Measurements from ENCODE around the gene RNLS.
"Not testable (repeated sequence)": the region's sequence is repeated elsewhere in the genome, so short reads cannot be mapped to it uniquely, and the experiment has no call there.

RNLS gene

DNA sequence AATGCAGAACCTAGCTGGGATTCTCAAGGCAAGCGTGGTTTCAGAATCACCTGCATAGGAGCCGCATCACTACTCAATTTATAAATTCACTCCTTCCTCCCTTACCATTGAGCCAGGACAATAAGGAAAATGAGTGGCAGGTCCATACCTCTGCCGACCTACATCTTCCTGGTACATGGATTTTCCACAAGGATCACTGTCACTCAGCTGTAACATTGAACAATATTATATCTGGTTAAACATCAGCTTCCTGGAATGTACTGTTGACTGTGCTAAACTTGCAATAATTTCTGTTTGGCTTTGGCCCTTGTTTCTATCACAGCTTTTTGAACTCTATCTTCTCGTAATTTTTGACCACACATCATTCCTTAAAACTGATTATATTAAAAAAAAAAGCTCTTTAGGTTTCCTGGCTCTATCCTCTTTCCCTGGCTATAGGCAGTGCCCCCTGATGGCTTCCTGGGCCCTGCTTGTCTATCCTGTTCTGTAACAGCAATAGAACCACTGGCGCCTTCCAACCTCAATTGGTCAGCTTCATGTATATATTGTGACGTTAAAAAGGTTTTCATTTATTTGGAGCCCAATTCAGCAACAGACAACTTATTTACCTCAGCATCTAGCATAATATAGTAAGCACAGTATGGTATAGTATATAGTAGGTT lies 59.2 kb downstream of the RNLS start:
- DNase-seq (ENCODE audit: low spot score) = no peak

DNA sequence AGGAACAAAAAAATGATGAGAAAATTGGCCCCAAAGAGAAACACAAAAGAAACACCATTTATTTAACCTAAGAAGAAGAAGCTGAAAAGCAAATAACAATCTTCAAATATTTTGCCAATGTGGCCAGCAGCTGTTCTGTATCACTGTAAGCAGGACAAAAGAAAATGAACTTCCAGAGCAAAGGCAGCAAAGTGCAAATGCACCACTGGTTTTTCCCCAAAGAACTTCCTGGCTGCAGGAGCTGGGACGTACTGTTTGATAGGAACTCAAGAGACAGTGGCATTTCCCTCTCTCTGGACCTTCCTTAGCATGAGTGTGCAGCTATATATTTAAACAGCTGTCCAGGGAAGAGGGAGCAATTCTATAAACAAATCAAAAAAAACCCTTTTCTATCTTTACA lies 60.4 kb downstream of the RNLS start:
- no peak for DNase-seq (ENCODE audit: low spot score)

DNA sequence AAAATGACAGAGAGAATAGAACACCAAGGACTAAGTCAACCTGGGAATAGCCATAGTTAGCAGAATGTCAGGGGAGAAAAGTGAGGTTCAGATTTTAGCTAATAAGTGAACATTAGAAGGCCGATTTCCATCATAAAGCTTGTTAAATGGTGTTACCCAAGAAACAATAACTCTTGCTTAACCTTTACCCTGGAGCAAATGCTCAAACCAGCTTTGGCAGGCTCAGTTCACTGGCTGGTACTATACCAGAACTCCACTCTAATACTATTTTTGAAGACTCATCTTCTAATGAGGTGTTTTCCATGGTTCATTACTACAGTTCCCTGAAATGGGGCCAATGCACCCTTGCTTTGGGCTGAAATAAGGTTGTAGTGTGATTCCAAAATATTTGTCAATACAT lies 61.3 kb downstream of the RNLS start:
- no peak for DNase-seq (ENCODE audit: low spot score)

DNA sequence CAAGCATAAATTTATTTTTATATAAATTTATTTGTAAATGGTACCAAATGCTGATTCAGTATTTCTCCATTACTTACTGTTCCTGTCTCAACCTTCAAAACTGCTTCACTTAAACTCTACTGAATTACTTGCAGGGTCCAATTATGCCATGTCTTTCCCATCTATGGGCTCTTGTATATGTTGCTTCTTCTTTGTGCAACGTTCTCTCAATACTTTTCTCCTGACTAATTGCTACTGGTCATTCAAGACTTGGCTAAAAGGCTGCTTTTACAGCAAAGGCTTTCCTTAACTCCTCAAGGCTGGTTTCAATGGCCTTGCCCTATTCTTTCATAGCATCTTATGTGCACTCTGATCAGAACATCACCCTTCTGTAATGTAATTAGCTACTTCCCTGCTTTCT lies 67.9 kb downstream of the RNLS start:
- DNase-seq (ENCODE audit: low spot score) = no peak

DNA sequence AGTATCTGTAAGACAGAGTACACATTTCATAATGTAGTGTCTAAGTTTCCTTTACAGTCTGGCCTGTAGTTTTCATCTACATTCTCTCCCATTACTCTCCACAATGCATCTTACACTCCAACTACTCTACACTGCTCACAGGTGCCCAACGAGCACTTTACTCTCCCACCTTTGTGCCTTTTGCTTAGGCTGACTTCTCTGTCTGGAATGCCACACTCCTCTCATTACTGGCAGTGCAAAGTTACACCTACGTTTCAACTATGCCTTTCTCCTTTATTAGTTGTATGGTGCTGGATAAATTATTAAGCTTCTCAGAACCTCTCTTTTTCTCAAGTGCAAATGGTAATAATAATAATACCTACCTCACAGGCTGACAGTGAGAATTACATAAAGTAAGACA lies 70.5 kb downstream of the RNLS start:
- DNase-seq (ENCODE audit: low spot score) = no peak

DNA sequence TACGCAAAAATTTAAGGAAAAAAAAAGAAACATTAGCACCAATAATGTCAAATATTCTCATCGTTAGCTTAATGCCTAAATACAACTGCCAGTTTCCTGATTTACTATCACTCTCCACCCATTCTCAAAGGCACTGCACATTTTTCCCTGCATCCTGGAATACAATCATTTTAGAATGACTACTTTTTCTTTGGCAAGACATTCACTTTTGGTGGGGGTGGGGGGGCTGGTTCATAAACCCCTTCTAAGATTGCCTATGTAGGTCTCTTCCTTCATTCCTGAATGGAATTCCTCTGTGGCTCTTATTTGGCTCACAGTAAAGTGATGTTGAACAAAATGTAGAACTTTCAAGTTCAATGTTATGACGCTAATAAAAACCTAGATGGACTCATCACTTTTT lies 74.3 kb downstream of the RNLS start:
- DNase-seq (ENCODE audit: low spot score) = no peak

DNA sequence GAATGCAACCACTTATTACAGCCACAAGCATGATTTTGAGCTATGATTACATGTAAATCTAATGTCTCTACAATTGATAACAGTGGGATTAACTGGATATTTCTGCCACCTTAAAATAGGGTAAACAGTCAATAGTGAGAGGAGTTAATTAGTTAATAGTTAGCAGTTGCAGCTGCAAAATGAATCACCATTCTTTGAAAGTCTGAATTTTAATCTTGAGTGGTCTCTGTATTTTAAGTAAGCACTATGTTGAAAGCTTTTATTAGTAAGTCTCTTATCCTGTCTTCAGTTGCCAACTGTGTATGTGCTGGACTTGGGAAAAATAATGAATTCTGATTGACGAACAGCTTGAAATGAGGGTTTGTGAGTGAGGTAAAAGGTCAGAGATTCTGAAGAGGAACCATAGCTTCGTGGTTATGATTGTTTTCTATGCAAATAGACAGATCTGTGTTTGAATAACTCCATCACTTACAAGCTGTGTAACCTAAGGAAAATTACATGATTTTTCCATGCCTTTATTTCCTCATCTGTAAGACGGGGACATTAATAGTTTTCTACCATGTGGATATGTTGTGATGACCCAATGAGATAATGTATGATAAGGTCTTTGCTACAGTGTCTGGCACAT lies 75.2 kb downstream of the RNLS start:
- no peak for DNase-seq (ENCODE audit: low spot score)

DNA sequence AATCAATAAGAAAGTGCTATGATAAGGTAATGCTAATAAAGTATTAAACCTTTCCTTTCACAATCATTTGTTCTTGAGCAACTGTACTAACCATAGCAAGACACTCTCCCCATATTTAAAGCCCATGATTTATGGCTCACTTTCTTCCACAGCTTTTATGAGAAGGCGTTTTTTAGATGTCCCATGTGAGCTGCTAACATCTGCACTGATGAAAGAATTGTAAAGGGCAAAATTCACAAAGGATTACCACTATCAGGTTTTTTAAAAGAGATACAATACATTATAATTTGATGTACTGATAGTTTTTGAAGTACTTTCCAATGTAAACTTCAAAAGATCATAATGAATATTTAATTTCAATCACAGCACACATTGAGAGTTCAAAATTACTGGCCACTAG lies 75.7 kb downstream of the RNLS start:
- DNase-seq (ENCODE audit: low spot score) = no peak

DNA sequence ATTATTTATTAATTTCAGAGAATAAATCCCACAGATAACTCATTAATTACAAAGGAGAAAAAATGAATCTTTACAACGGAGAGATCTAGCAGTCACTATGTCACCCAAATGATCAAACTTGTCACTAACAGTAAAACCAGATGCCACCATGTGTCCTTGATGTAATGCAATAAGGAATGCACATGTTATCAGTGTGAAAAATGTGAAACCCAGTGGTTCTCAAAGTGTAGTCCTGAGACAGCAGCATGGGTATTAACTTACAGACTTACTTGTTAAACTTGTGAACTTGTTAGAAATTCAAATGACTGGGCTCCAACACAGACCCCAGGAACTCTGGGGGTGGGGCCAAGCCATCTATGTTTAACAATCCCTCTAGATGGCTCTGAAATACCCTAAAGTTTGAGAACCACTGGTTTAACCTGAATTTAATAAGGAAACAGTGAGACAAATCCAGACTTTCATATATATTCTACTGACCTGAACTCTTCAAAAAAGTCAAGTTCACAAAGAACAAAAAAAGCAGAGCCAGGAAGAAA lies 77.4 kb downstream of the RNLS start:
- DNase-seq (ENCODE audit: low spot score) = no peak

DNA sequence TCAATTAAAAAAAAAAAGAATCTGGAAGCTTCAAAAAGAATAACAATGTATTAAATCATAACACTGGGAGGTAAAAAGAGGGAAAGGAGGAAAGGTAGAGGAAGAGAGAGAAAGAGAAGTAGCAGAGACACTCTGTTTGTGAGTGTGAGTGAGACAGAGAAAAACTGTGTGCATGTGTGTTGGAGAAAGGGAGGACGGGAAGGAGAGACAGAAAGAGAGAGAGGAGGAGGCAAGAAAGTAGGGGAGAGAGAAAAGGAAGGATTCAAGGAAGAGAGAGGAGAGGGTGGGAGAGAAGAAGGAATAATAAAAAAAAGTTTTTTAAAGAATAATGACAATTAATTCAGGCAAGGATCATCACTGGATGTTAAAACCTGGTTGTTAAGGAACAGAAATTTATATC lies 77.9 kb downstream of the RNLS start:
- no peak for DNase-seq (ENCODE audit: low spot score)

DNA sequence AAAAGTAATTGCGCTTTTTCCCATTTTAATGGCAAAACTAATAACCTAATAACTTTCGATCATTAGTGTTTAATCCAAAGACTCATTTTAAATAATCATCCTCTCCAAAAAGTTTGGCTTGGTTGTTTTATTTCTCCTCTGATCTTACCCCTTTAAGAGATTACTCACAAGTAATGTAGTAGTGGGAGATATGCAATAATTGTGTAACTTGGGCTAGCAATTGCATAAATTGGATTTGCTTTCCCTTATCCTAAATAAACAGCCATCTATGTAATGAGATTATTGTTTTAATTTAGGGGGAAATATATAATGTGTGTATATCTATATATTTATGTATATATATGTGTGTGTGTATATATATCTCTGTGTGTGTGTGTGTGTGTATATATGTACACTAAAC lies 82.5 kb downstream of the RNLS start:
- no peak for DNase-seq (ENCODE audit: low spot score)

DNA sequence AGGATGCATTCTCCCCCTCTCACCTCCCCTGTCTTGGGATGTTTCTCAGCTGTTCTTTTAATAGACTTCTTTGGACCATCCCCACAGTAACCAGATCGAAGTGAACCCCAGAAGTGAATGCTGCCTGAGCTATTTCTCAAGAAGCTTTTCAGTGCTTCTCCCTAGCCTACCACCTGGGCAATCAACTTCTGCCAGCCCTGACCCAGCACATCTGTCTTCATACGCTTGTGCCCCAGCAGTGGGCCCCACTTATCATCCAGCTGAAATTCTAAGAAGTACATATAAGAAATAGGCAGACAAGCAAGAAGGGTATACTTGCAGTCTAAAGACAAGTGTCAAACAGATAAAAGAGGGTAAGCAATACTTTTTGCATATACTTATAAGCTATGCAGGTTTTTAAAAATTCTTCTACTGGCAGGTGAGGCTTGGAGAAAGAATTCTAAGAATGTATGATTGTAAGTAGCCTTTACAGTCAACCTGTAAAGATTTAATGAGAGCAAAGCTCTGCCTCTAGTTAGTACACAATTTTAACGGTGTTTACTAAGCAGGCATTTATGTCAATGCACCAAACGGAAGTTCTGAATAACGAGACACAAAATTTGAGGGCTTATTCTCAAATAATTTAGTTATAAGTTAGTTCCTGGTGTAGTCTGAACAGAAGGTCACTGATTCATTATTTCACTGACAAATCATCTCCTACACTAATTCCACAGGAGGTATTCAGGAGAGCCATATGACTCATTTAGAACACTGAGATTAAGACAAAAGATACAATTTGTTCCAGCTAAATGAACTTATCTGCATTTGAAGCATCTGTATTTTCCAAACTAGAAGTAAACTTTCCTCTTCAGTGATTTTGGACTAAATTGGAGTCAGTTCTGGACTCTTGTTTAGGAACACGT lies 83.3 kb downstream of the RNLS start:
- DNase-seq (ENCODE audit: low spot score) = no peak

DNA sequence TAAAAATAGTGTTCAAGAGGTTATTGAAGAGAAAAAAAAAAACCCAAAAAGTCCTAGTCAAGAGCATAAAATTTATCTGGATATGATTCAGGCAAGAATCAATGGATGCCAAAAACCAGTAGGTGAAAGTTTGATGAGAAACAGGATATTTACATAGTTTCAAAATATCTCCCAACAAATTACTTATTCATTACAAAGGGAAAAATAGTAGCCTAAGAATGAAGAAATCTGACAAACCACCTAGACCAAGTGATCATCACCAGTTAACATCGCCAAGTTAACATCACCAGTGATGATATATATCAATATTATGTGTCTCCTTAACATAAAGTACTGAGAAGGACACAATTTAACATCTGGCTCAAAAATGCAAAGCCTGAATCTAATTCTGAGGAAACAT lies 85.2 kb downstream of the RNLS start:
- DNase-seq (ENCODE audit: low spot score) = no peak

DNA sequence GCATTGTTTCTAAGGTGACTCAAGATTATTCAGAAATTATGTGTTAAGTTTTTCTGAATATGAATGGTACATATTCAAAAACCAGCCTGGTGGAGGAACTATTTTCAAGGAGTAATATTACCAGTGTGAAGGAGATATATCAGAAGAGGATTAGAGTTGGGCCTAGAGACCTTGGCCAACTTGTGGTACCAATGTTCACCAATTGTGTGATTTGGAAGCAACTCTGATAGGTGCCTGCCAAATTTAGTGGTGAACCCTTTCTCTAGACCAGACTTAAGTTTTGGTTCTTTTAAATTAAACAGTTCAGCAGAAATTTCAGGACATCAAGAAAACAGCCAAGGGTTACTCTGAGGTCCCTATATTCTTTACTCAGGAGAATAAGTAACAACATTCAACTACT lies 88.6 kb downstream of the RNLS start:
- no peak for DNase-seq (ENCODE audit: low spot score)

DNA sequence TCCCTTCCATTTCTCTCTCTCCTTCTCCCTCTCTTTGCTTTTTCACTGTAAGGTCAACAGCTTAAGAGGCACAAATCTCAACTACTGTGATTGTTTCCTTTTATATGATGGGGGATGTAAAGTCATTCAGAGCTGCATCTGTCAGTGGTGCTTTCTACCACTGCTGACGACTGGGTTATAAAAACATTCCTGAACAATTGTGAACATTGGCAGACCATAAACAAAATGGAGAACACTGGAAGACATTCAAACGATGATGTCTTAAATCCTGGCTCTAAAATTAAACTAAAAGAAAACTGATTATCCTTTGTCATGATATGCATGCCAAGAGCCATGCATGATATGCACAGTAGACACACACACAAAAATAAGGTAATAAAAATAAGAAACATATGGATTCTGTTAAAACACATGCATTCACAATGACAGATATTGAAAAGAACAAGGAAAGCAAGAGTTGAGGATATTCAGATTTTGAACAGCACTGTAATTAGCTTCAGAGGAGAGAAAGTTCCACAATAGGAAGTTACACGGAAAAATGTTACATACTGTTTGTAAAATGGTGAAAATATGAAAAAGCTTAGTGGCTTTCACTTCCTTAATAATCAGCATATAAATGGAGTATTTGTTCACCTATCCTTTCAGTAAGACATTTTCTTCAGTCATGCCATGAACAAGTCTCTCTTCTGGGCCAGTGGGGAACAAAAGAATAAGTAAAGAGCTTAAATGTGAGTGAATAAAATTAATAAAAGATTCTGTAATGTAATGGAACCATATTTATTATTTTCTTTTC lies 89.2 kb downstream of the RNLS start:
- no peak for DNase-seq (ENCODE audit: low spot score)

DNA sequence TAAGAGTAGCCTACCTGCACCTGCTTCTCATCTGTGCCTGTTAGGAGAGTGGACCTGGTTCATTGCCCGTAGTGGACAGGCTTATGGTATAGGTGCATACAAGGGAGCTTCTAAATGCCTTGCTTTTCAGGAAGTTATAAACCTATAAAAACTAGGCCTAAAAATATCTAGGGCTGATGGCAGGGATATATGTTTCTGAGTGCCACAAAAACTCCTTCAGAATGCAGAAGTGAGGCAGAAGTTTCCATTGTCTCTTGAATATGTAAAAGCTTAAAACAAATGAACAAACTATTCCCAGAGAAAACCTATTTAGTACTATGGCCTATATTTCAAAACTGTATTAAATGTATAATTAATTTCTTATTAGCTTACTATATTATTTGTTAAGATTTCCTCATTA lies 91.8 kb downstream of the RNLS start:
- DNase-seq (ENCODE audit: low spot score) = no peak

DNA sequence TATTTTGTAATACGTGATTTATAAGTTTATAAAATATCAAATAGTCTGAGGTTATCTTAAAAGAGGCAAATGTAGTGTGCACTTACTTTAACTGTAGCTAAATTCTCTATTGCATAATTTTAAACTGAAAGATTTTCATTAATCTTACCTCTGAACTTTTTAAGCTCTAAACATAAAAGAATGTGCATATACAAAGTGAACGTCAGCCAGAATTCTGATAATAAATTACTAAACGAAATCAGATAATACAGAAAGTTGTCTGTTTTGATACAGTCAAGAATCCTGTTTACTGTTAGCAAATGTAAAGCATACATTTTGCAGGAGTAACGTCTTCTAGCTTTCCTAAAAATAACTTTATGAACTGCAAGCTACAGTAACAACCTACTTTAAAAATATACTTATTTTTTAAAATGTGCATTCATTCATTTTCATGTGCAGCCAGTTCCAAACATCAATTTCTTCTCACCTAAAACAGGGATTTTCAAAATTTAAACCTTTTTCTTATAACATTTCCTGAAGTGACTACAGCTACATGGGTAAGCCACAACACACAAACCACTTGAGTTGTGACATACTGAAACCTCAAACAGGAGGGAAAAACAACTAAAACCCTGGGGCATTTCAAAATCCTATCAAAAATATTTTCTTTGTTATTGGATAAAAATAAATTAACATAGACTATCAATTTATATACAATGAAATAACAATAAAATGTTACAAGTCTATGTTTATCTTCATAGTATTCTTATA lies 92.7 kb downstream of the RNLS start:
- no peak for DNase-seq (ENCODE audit: low spot score)

DNA sequence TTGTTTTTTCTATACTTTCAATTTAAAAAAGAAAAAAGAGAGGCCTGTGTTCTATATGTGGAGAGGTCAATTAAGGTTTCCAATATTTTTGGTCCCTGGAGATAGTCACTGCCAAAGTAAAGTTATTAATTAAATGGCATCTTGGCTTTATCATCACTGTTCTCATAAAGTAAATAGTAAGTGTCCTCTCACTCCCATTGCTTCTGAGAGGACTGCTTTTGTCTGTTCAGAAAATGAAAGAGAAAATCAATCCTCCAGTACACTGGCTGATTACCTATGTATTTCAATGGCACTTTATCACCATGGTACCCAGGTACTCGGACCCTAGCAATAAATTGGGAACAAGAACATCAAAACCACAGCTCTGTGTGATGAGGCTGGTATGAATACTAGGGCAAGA lies 94.0 kb downstream of the RNLS start:
- no peak for DNase-seq (ENCODE audit: low spot score)

DNA sequence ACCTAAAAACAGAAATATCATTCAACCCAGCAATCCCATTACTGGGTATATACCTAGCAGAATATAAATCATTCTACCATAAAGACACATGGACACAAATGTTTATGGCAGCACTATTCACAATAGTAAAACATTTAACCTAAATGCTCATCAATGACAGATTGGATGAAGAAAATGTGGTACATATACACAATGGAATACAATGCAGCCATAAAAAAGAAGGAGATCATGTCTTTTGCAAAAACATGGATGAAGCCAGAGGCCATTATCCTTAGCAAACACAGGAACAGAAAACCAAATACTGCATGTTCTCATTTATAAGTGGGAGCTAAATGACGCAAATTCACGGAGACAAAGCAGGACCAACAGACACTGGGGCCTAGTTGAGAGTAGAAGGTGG lies 96.3 kb downstream of the RNLS start:
- not testable (repeated sequence) for DNase-seq (ENCODE audit: low spot score)

DNA sequence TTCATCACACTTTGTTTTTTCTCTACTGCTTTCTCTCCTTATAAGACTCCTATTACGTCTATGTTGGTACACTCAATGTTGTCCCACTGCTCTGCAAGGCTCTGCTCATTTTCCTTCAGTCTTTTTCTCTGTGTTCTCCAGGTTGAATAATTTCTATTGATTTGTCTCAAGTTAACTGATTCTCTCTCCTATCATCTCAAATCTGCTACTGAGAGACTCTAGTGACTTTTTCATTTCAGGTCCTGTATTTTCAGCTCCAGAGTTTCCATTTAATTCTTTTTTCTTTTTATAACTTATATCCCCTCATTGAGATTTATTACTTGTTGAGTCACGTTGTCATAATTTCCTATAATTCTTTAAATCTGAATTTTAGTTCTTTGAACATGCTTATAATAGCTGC lies 100.9 kb downstream of the RNLS start:
- no peak for DNase-seq (ENCODE audit: low spot score)

DNA sequence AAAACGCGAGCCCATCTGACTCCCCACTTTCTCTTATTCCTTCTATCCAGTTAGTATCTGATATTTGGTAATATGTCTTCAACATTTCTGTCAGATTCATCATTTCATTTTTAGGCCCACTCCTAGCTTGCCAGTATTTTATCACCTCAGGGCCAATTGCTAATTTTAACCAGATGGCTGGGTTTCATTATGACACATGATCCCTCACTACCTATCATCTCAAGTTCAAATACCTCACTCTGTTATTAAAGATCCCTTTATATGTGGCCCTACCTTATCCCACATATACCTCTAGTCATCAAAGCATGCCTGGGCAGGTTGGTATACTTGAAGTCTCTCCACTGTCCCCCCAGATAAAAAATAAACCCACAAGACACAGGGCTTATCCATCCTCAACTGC lies 104.9 kb downstream of the RNLS start:
- no peak for DNase-seq (ENCODE audit: low spot score)

All from hematopoietic multipotent progenitor cell treated with erythropoietin and hydrocortisone succinate and interleukin-3 and kit ligand, for 15 days (in vitro differentiated cells).